AG10803 (cell line): ENCODE results near the gene SLC48A1.
A peak's percentile ranks its signal among the peaks of the same experiment; 100 is the strongest.

Experiments
- DNase-seq: peaks from one replicate; pipeline ENCODE4 v3.0.0; 2010; ENCODE audit warnings: low read depth
- H3K4me3 ChIP-seq: 2 replicates; pipeline ENCODE4 v1.5.1; 2011; ENCODE audit warnings: mild to moderate bottlenecking, low read length, control low read depth
- TF ChIP-seq, protein P1 (sequence below): conservative IDR thresholded peaks from 2 replicates; pipeline ENCODE4 v1.5.1; 2011; ENCODE audit warnings: mild to moderate bottlenecking, low read length, control low read depth, inconsistent platforms

The SLC48A1 gene

DNA sequence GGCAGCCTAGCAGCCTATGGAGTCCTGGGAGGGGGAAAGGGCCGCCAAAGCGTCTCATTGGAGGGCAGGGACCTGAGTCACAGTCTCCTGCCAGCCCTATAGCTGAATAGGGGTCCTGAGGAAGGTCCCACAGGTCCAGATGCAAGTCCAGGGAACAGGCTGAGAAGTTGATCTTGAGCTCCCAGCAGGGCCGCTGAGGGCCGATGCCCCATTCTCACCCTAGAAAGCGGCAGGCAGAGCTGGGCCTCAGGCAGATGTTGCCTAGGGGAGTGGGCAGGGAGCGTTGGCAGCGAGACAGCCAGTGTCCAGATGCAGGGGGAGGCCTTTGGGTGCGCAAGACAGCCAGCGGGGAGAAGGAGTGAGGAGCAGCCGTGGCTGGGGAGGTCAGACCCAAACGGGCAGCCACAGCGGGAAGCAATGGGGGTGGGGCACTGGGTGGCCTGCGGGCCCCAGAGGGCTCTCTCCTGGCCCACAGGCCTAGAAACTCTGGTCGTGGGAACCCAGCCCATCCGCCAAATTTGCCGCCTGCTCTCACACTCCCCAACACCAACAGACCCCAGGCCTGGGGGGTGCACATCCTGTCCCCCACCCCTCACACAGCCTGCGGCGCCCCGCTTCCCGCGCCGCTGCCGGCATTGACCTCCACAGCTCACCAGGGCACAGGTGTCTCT is 45.6 kb downstream of the SLC48A1 start:
- TF ChIP-seq, protein P1, sequence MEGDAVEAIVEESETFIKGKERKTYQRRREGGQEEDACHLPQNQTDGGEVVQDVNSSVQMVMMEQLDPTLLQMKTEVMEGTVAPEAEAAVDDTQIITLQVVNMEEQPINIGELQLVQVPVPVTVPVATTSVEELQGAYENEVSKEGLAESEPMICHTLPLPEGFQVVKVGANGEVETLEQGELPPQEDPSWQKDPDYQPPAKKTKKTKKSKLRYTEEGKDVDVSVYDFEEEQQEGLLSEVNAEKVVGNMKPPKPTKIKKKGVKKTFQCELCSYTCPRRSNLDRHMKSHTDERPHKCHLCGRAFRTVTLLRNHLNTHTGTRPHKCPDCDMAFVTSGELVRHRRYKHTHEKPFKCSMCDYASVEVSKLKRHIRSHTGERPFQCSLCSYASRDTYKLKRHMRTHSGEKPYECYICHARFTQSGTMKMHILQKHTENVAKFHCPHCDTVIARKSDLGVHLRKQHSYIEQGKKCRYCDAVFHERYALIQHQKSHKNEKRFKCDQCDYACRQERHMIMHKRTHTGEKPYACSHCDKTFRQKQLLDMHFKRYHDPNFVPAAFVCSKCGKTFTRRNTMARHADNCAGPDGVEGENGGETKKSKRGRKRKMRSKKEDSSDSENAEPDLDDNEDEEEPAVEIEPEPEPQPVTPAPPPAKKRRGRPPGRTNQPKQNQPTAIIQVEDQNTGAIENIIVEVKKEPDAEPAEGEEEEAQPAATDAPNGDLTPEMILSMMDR: no peak
- H3K4me3 ChIP-seq: peak overlapping the region; percentile 90
- DNase-seq: peak; percentile 37

DNA sequence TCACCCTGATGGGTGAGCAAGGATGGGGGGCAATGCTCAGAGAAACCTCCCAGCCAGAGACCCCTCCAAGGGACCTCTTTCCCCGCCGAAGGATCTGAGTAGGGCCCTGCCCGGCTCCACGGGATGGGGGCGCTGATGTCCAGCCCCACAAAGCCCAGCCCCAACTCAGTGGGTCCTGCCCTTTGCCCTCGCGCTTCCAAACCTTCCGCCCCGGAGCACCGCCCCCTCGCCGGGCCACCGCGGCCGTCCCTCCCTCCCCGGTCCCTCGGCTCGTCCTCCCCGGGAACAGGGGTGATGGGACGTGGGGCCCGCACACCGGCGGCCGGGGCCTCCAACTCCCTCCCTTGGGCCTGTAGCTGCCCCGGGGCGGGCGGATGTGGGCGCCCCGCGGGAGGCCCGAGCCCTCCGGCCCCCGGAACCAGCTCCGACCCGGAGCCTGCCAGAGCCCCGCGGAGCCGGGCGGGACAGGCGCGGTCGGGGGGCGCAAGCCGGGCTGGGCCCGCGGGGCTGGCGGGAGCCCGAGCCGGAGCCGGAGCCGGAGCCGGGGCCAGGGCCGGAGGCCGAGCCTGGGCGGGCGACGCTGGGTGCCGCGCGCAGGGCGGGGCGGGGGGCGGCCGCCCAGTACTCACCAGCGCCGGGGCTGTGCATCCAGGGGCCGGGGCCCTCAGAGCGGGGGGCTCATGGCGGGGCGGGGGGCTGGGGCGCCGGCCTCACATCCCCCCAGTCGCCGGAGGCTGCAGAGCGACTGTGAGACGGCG is 46.3 kb downstream of the SLC48A1 start:
- TF ChIP-seq, protein P1: peak; percentile 37
- peak overlapping the region; percentile 90 for H3K4me3 ChIP-seq
- DNase-seq: no peak

DNA sequence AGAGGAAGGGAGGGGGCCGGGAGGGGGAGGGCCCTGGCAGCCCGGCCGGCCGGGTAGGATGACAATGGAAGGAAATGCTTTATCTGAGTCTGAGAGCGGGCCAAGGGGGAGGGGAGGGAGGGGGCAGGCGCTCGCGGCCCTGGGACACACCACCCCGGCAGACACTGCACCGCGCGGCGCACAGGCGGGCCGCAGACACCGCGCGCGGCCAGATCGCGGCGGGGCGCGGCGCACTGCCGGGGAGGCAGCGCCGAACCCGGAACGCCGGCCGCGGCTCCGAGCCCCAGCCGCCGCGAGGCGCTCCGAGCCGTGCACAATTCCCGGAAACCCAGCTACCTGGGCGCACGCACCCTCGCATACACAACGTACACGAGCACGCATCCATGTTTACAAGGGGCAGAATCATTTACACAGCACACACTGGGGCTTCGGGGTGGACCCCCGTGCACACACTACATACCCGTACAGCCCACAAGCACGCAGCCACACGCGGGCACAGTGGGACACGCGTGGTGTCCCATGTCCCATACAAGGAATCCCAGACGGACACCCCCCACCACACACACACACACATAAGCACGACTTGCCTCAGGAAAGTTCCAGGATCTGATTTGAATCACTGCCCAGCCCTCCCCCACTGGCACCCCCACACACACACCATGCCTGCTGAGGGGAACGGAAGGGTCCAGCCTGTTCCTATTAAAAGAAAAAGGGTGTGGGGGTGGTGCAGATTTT is 47.0 kb downstream of the SLC48A1 start, which contains the start of gene HDAC7:
Gene HDAC7 (minus strand): TSS at position 8 of the 735 bp plus-strand sequence. CDS start 118 bp downstream, outside the sequence.
- TF ChIP-seq, protein P1: no peak
- H3K4me3 ChIP-seq: peak within 1 kb of the TSS; percentile 90
- DNase-seq: peak; percentile 88

DNA sequence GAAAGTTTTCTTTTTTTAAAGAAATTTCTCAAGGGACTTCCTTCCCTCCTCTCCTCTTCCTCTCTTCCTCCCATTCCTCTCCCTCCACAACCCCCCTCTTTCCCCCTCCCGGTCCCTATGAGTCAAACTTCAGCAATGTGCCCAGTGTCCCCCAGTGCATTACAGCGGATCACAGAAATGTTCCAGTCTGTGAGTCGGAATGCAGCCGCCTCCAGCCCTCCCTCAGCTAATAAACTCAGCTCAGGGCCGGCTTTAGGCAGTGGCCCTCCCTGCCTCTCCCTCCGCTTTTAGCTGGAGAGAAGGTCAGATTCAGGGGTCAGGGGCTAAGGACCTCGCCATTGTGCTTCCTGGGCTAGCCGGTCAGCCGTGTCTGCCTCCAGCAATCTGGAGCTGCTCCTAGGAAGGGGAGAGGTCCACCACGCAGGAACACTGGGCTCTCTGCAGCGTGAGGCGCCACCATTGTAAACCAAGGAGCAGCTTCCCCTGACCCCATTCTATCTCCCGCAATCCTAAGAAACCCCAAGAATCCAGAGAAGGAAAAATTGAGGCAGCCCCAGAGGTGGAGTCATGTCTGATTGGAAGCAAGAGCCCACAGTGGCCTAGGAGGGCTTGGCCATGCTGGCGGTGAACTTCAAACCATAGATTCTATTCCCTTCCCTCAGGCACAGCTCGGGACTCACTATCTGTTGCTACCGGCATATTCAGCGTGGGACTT is 47.8 kb downstream of the SLC48A1 start:
- TF ChIP-seq, protein P1: no peak
- peak; percentile 97 for DNase-seq
- H3K4me3 ChIP-seq: peak overlapping the region; percentile 90

DNA sequence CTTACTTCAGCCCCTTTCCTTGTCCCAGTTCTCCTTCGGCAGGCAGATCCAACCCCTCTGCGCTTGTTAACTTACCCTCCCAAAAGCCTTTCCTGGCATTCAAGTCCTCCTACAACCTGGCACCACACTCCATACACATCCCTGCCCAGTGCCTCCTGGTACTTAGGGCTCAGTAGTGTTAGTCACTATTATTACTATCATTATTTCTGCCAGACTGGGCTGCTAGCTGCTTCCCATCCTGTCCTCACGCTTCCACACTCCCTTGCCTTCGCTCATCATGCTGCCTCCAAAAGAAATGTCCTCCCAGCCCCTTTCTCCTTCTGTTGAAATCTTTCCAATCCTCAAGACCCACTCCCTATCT is 48.3 kb downstream of the SLC48A1 start:
- TF ChIP-seq, protein P1: no peak
- no peak overlapping the region for H3K4me3 ChIP-seq
- DNase-seq: peak; percentile 50

DNA sequence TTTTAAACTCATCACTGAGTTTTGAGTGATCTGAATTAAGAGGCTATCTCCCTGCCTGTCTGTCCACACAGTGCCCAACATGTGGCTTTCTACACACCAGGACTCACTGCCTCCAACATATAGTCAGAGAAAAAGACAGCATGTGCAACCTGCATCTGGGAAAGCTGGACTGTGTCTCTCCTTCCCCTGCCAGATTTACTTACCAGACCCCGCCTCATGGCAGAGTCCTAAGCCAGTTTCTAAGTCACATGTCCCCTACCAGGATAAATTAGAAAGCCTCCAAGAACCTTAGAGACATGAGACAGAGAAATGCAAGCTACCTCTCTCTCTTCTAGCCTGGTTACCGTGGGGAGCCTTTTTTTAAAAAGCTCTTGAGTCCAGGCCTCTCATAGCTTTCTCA is 49.4 kb downstream of the SLC48A1 start:
- no peak overlapping the region for H3K4me3 ChIP-seq
- no peak for DNase-seq
- TF ChIP-seq, protein P1: no peak
